HepG2 (cell line): ENCODE data around the gene SLX9. TPM values are rescaled to one million over a fixed set of nuclear protein-coding genes. Genes with fewer than 3 reads are reported as not detected.

Source experiments
- ATAC-seq: fragments of 200-7000 bp; cut with Tn5 transposase; 3 replicates; pipeline ENCODE4 v1.9.1; 2020; ENCODE audit warnings: mild to moderate bottlenecking, moderate library complexity
- BruUV-seq: library from RNA; stranded (reverse); fragments of 400-500 nt; replicated peaks from 2 replicates; lab custom pipeline; 2021; lab: Mats Ljungman, UMichigan
- CTCF ChIA-PET: fragments of 300-600 bp; formaldehyde crosslinking; extraction: SDS; loops from one replicate; lab custom pipeline; 2021; ENCODE audit warnings: low total read pairs, inconsistent platforms, low intra/inter-chr PET ratio; lab: Yijun Ruan, JAX
- POLR2A ChIA-PET: fragments of 350-600 bp; sonication (Branson Sonifier 250); formaldehyde crosslinking; loops from one replicate; lab custom pipeline; 2020; ENCODE audit warnings: antibody characterized with exemption, inconsistent platforms; lab: Yijun Ruan, JAX
- DNase-seq: peaks from one replicate; pipeline ENCODE4 v3.0.0-alpha.2; 2015; ENCODE audit warnings: low spot score
- FAIRE-seq: peaks from 3 replicates; lab custom pipeline; 2011; peaks lifted over from hg19 to GRCh38; lab: Jason Lieb, UNC
- H2AFZ ChIP-seq: one replicate; pipeline ENCODE4 v1.6.1; 2011; ENCODE audit warnings: low read length, inconsistent platforms
- H3K27ac ChIP-seq: fragments of 300-600 bp; 3 replicates; pipeline ENCODE4 v1.8.0; 2011; ENCODE audit warnings: mixed run types, mild to moderate bottlenecking, mixed read lengths, low read length, inconsistent platforms; ENCODE audit not compliant: insufficient read depth; ENCODE audit errors: extremely low read length
- H3K27me3 ChIP-seq, 2 experiments: fragments of 200-600 bp in 1 of 2; 2 replicates in 1 of 2; 3 replicates in 1 of 2; pipeline versions ENCODE4 v1.6.0 to v1.8.0; 2011; ENCODE audit warnings: low read length in 2 of 2, mild to moderate bottlenecking in 2 of 2, moderate library complexity in 2 of 2, inconsistent platforms in 1 of 2; ENCODE audit not compliant: insufficient read depth in 2 of 2, control insufficient read depth in 1 of 2
- H3K36me3 ChIP-seq, 2 experiments: fragments of 200-600 bp in 1 of 2; replicated peaks in 1 of 2; 2 replicates in 1 of 2; 3 replicates in 1 of 2; pipeline versions ENCODE4 v1.5.1 to v1.8.0; 2011; ENCODE audit warnings: low read length in 2 of 2, inconsistent platforms in 1 of 2; ENCODE audit not compliant: insufficient read depth in 2 of 2, control insufficient read depth in 1 of 2
- H3K4me1 ChIP-seq: 2 replicates; pipeline ENCODE4 v1.5.1; 2012; ENCODE audit warnings: low read length, inconsistent platforms; ENCODE audit not compliant: insufficient read depth
- H3K4me2 ChIP-seq: 2 replicates; pipeline ENCODE4 v1.6.0; 2011; ENCODE audit warnings: low read depth, low read length, inconsistent platforms
- H3K4me3 ChIP-seq, 3 experiments: fragments of 200-600 bp in 1 of 3; sonication (generic), shearing (Covaris generic) in 1 of 3; replicated peaks in 1 of 3; 2 replicates each; pipeline ENCODE4 v1.5.1; 2011 to 2016; ENCODE audit warnings: low read length in 3 of 3, inconsistent platforms in 2 of 3, low read depth in 2 of 3, mild to moderate bottlenecking in 2 of 3, control low read depth in 1 of 3, mixed read lengths in 1 of 3; ENCODE audit not compliant: insufficient read depth in 1 of 3
- H3K79me2 ChIP-seq: one replicate; pipeline ENCODE4 v1.6.1; 2011; ENCODE audit warnings: low read length, inconsistent platforms; ENCODE audit not compliant: insufficient read depth
- H3K9ac ChIP-seq: 2 replicates; pipeline ENCODE4 v1.6.0; 2011; ENCODE audit warnings: mild to moderate bottlenecking, low read depth, low read length, inconsistent platforms; ENCODE audit not compliant: insufficient read depth
- H3K9me3 ChIP-seq: 2 replicates; pipeline ENCODE4 v1.5.1; 2012; ENCODE audit warnings: mild to moderate bottlenecking, low read length
- H4K20me1 ChIP-seq: 2 replicates; pipeline ENCODE4 v1.6.0; 2011; ENCODE audit warnings: inconsistent platforms, mild to moderate bottlenecking, low read length, moderate library complexity; ENCODE audit not compliant: insufficient read depth
- GATAD1 ChIP-seq: IDR thresholded peaks from 2 replicates; pipeline ENCODE4 v1.6.1; 2016; ENCODE audit warnings: missing genetic modification reagents, missing compliant biosample characterization
- RNF2 ChIP-seq: fragments of 450-650 bp; conservative IDR thresholded peaks from 2 replicates; pipeline ENCODE4 v1.6.1; 2016; ENCODE audit warnings: low read depth
- SIN3B ChIP-seq: fragments of 150-350 bp; IDR thresholded peaks from 2 replicates; pipeline ENCODE4 v1.6.1; 2014; ENCODE audit warnings: low read length
- U2AF1 ChIP-seq: fragments of 200-400 bp; formaldehyde crosslinking; optimal IDR thresholded peaks from 2 replicates; pipeline ENCODE3; 2017; ENCODE audit warnings: mild to moderate bottlenecking, low read depth, low read length
- ZNF17 ChIP-seq: sonication (generic); formaldehyde crosslinking; IDR thresholded peaks from 2 replicates; pipeline ENCODE4 v1.5.0; 2020; ENCODE audit warnings: mild to moderate bottlenecking, missing genetic modification reagents
- ZNF276 ChIP-seq: sonication (generic); formaldehyde crosslinking; IDR thresholded peaks from 2 replicates; pipeline ENCODE4 v1.4.0; 2020; ENCODE audit warnings: mild to moderate bottlenecking, low read depth, missing genetic modification reagents
- ZNF431 ChIP-seq: sonication (generic); formaldehyde crosslinking; IDR thresholded peaks from 2 replicates; pipeline ENCODE4 v1.9.0; 2022; ENCODE audit warnings: missing genetic modification reagents, low read depth, mild to moderate bottlenecking, borderline replicate concordance
- ZNF501 ChIP-seq: sonication (generic); formaldehyde crosslinking; IDR thresholded peaks from 2 replicates; pipeline ENCODE4 v1.5.1; 2020; ENCODE audit warnings: mild to moderate bottlenecking, moderate library complexity, missing genetic modification reagents
- WGBS: methylation state at CpG from one replicate; pipeline ENCODE4 v1.1.6; 2017; ENCODE audit warnings: low lambda C conversion rate; 5-methylcytosine and 5-hydroxymethylcytosine counted together
- in situ Hi-C: cut with HindIII; loops from 2 replicates; pipeline ENCODE4 v1.10.0; 2017; ENCODE audit warnings: low pct_unique_long_range_greater_than_20kb; ENCODE audit not compliant: extremely low pct_ligation_motif_present
- intact Hi-C: fragments of 100-400 bp; cut with micrococcal nuclease; formaldehyde crosslinking; loops from one replicate; pipeline ENCODE4 v1.10.0; 2022; ENCODE audit not compliant: unreplicated experiment
- polyA plus RNA-seq, 8 experiments: library from polyadenylated mRNA; depleted of rRNA in 3 of 8; stranded (reverse) in 7 of 8; unstranded in 1 of 8; fragments of >200 nt; fragmentation: Illumina TruSeq in 4 of 8; extraction: Trizol in 4 of 8; gene quantifications; 2 replicates each; pipeline versions ENCODE4 v1.2.1 to v1.2.3, GENCODE V29; 2011 to 2016; ENCODE audit warnings: low read depth in 4 of 8, missing spikeins in 1 of 8, mixed read lengths in 1 of 8; ENCODE audit not compliant: insufficient read depth in 1 of 8
- total RNA-seq, 5 experiments: library from RNA; depleted of rRNA; stranded (reverse); fragments of >200 nt; fragmentation: Illumina TruSeq; extraction: Trizol; gene quantifications; 2 replicates each; pipeline ENCODE4 v1.2.3, GENCODE V29; 2016; ENCODE audit warnings: low read depth in 1 of 5
- TF ChIP-seq, protein P1 (sequence below): IDR thresholded peaks from 2 replicates; pipeline ENCODE4 v1.6.1; 2016
- TF ChIP-seq, protein P2 (sequence below): sonication (generic); formaldehyde crosslinking; IDR thresholded peaks from 2 replicates; pipeline ENCODE4 v1.4.0; 2020; ENCODE audit warnings: missing genetic modification reagents, mild to moderate bottlenecking, borderline replicate concordance

The SLX9 gene
- total and polyA plus RNA-seq, 2 of the 13 experiments (the other 11 are each of a cell fraction or from before 2014, with no cell fraction given), result 21.0 to 47.1 TPM

- CTCF ChIA-PET, result no interaction called here
- in situ Hi-C loops, result no loop called here
- no peak for FAIRE-seq
Measured at GRCh38 chr21:44964381-44964780, 24.6 kb downstream of the SLX9 start.

More at GRCh38 chr21:44964381-44964780, 24.6 kb downstream of the SLX9 start:
- H3K36me3 ChIP-seq, result peaks cover 24 to 70% of the 10 kb centered on the region in 2 experiments
- 96% methylated on average over 12 of the region's 12 CpGs for WGBS
- H3K9me3 ChIP-seq, result no peaks in the 10 kb centered on the region
- no peak overlapping the region for H3K9ac ChIP-seq
- H3K27me3 ChIP-seq, result no peaks in the 10 kb centered on the region
- DNase-seq (no peak), ATAC-seq (no peak)
- H3K4me1 ChIP-seq, result peaks cover 11% of the 10 kb centered on the region
- no peak overlapping the region for H3K27ac ChIP-seq
- peaks cover 18% of the 10 kb centered on the region for H3K79me2 ChIP-seq
- no peak overlapping the region for H3K4me2 ChIP-seq
- H4K20me1 ChIP-seq, result no peaks in the 10 kb centered on the region
- POLR2A ChIA-PET, result no interaction called here
- BruUV-seq, result no TSS peak
- no peak overlapping the region for H3K4me3 ChIP-seq
- no peak overlapping the region for H2AFZ ChIP-seq
- intact Hi-C loops, result no loop called here
- TF ChIP-seq, protein P1, sequence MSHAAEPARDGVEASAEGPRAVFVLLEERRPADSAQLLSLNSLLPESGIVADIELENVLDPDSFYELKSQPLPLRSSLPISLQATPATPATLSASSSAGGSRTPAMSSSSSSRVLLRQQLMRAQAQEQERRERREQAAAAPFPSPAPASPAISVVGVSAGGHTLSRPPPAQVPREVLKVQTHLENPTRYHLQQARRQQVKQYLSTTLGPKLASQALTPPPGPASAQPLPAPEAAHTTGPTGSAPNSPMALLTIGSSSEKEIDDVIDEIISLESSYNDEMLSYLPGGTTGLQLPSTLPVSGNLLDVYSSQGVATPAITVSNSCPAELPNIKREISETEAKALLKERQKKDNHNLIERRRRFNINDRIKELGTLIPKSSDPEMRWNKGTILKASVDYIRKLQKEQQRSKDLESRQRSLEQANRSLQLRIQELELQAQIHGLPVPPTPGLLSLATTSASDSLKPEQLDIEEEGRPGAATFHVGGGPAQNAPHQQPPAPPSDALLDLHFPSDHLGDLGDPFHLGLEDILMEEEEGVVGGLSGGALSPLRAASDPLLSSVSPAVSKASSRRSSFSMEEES, result no peak
- TF ChIP-seq RNF2 (no peak), ZNF431 (CRISPR knock-in tag) (no peak), ZNF276 (no peak), ZNF501 (CRISPR knock-in tag) (no peak), ZNF17 (CRISPR knock-in tag) (no peak), U2AF1 (no peak), SIN3B (no peak), GATAD1 (no peak)
- TF ChIP-seq, protein P2, sequence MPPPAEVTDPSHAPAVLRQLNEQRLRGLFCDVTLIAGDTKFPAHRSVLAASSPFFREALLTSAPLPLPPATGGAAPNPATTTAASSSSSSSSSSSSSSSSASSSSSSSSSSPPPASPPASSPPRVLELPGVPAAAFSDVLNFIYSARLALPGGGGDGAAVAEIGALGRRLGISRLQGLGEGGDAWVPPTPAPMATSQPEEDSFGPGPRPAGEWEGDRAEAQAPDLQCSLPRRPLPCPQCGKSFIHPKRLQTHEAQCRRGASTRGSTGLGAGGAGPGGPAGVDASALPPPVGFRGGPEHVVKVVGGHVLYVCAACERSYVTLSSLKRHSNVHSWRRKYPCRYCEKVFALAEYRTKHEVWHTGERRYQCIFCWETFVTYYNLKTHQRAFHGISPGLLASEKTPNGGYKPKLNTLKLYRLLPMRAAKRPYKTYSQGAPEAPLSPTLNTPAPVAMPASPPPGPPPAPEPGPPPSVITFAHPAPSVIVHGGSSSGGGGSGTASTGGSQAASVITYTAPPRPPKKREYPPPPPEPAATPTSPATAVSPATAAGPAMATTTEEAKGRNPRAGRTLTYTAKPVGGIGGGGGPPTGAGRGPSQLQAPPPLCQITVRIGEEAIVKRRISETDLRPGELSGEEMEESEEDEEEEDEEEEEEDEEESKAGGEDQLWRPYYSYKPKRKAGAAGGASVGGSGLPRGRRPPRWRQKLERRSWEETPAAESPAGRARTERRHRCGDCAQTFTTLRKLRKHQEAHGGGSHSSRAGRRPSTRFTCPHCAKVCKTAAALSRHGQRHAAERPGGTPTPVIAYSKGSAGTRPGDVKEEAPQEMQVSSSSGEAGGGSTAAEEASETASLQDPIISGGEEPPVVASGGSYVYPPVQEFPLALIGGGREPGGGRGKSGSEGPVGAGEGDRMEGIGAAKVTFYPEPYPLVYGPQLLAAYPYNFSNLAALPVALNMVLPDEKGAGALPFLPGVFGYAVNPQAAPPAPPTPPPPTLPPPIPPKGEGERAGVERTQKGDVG (CRISPR knock-in tag), result no peak
